ENCODE measurements around the gene MAP4.
"Not testable (repeated sequence)": the region's sequence is repeated elsewhere in the genome, so short reads cannot be mapped to it uniquely, and the experiment has no call there.

Gene MAP4

GRCh38 chr3:48015431-48016180 is 610 bp downstream of the MAP4 start:
- FAIRE-seq (no peak), DNase-seq (ENCODE audit: insufficient read length, low spot score) (no peak)
- TF ChIP-seq POLR2AphosphoS5 (IDR thresholded peaks at IDR 0.05; ENCODE audit: low read depth, low read length) (no peak), TAF1 (IDR thresholded peaks at IDR 0.05; ENCODE audit: low read depth, low read length) (no peak), POLR2A (IDR thresholded peaks at IDR 0.05; ENCODE audit: low read depth, low read length) (no peak), POU2F2 (IDR thresholded peaks at IDR 0.05; ENCODE audit: low read depth, low read length) (no peak), SPI1 (IDR thresholded peaks at IDR 0.05; ENCODE audit: low read depth, low read length) (no peak), PAX5 (IDR thresholded peaks at IDR 0.05; ENCODE audit: insufficient read depth, low read length, severe bottlenecking) (no peak)

GRCh38 chr3:48014358-48014757 is 1.9 kb downstream of the MAP4 start:
- no peak for TF ChIP-seq POLR2A (IDR thresholded peaks at IDR 0.05; ENCODE audit: low read depth, low read length)
- TF ChIP-seq TAF1 (IDR thresholded peaks at IDR 0.05; ENCODE audit: low read depth, low read length), result no peak
- TF ChIP-seq SPI1 (IDR thresholded peaks at IDR 0.05; ENCODE audit: low read depth, low read length), result no peak
- no peak for TF ChIP-seq POLR2AphosphoS5 (IDR thresholded peaks at IDR 0.05; ENCODE audit: low read depth, low read length)
- no peak for TF ChIP-seq PAX5 (IDR thresholded peaks at IDR 0.05; ENCODE audit: insufficient read depth, low read length, severe bottlenecking)
- TF ChIP-seq POU2F2 (IDR thresholded peaks at IDR 0.05; ENCODE audit: low read depth, low read length), result no peak
- DNase-seq (ENCODE audit: insufficient read length, low spot score), result no peak
- FAIRE-seq, result no peak

GRCh38 chr3:48013288-48013980 is 2.8 kb downstream of the MAP4 start:
- TF ChIP-seq SPI1 (IDR thresholded peaks at IDR 0.05; ENCODE audit: low read depth, low read length) (peak; percentile 14; the same call in 1 of the 2 replicates), POLR2AphosphoS5 (IDR thresholded peaks at IDR 0.05; ENCODE audit: low read depth, low read length) (no peak)
- no peak for FAIRE-seq
- no peak for DNase-seq (ENCODE audit: insufficient read length, low spot score)

GRCh38 chr3:48012659-48013058 is 3.6 kb downstream of the MAP4 start:
- no peak for FAIRE-seq
- DNase-seq (ENCODE audit: insufficient read length, low spot score), result no peak
- no peak for TF ChIP-seq POLR2AphosphoS5 (IDR thresholded peaks at IDR 0.05; ENCODE audit: low read depth, low read length)
- TF ChIP-seq PAX5 (IDR thresholded peaks at IDR 0.05; ENCODE audit: insufficient read depth, low read length, severe bottlenecking), result no peak
- no peak for TF ChIP-seq POU2F2 (IDR thresholded peaks at IDR 0.05; ENCODE audit: low read depth, low read length)
- no peak for TF ChIP-seq POLR2A (IDR thresholded peaks at IDR 0.05; ENCODE audit: low read depth, low read length)
- no peak for TF ChIP-seq SPI1 (IDR thresholded peaks at IDR 0.05; ENCODE audit: low read depth, low read length)
- no peak for TF ChIP-seq TAF1 (IDR thresholded peaks at IDR 0.05; ENCODE audit: low read depth, low read length)

- FAIRE-seq; DNase-seq (ENCODE audit: insufficient read length, low spot score): not testable (repeated sequence)
Measured at GRCh38 chr3:48008066-48008465, 8.2 kb downstream of the MAP4 start.

GRCh38 chr3:48007361-48007760 is 8.9 kb downstream of the MAP4 start:
- DNase-seq (ENCODE audit: insufficient read length, low spot score); FAIRE-seq: not testable (repeated sequence)

- not testable (repeated sequence) for FAIRE-seq; DNase-seq (ENCODE audit: insufficient read length, low spot score)
Measured at GRCh38 chr3:48006794-48007193, 9.4 kb downstream of the MAP4 start.

GRCh38 chr3:48004694-48005093 is 11.5 kb downstream of the MAP4 start:
- TF ChIP-seq POLR2A (IDR thresholded peaks at IDR 0.05; ENCODE audit: low read depth, low read length) (no peak), SPI1 (IDR thresholded peaks at IDR 0.05; ENCODE audit: low read depth, low read length) (no peak), PAX5 (IDR thresholded peaks at IDR 0.05; ENCODE audit: insufficient read depth, low read length, severe bottlenecking) (no peak), POU2F2 (IDR thresholded peaks at IDR 0.05; ENCODE audit: low read depth, low read length) (no peak), TAF1 (IDR thresholded peaks at IDR 0.05; ENCODE audit: low read depth, low read length) (no peak), POLR2AphosphoS5 (IDR thresholded peaks at IDR 0.05; ENCODE audit: low read depth, low read length) (no peak)
- no peak for DNase-seq (ENCODE audit: insufficient read length, low spot score)
- no peak for FAIRE-seq

GRCh38 chr3:48002787-48003186 is 13.4 kb downstream of the MAP4 start:
- TF ChIP-seq PAX5 (IDR thresholded peaks at IDR 0.05; ENCODE audit: insufficient read depth, low read length, severe bottlenecking) (no peak), TAF1 (IDR thresholded peaks at IDR 0.05; ENCODE audit: low read depth, low read length) (no peak), POU2F2 (IDR thresholded peaks at IDR 0.05; ENCODE audit: low read depth, low read length) (no peak), SPI1 (IDR thresholded peaks at IDR 0.05; ENCODE audit: low read depth, low read length) (no peak), POLR2AphosphoS5 (IDR thresholded peaks at IDR 0.05; ENCODE audit: low read depth, low read length) (no peak), POLR2A (IDR thresholded peaks at IDR 0.05; ENCODE audit: low read depth, low read length) (no peak)
- no peak for FAIRE-seq
- DNase-seq (ENCODE audit: insufficient read length, low spot score), result no peak

GRCh38 chr3:48001991-48002390 is 14.2 kb downstream of the MAP4 start:
- TF ChIP-seq TAF1 (IDR thresholded peaks at IDR 0.05; ENCODE audit: low read depth, low read length) (no peak), POLR2A (IDR thresholded peaks at IDR 0.05; ENCODE audit: low read depth, low read length) (no peak), POU2F2 (IDR thresholded peaks at IDR 0.05; ENCODE audit: low read depth, low read length) (no peak), SPI1 (IDR thresholded peaks at IDR 0.05; ENCODE audit: low read depth, low read length) (no peak), POLR2AphosphoS5 (IDR thresholded peaks at IDR 0.05; ENCODE audit: low read depth, low read length) (no peak), PAX5 (IDR thresholded peaks at IDR 0.05; ENCODE audit: insufficient read depth, low read length, severe bottlenecking) (no peak)
- FAIRE-seq (no peak), DNase-seq (ENCODE audit: insufficient read length, low spot score) (no peak)

Measured in GM12891 (cell line).